Ureter (tissue), 1 donor: Measurements from ENCODE around the gene KCNH6. TPM values are rescaled to one million over a fixed set of nuclear protein-coding genes. Genes with fewer than 3 reads are reported as not detected.

Experiments used
- total RNA-seq: library from RNA; stranded (reverse); gene quantifications from one replicate; pipeline ENCODE4 v1.2.4, GENCODE V29; 2023
- donor health status: DM: yes; HTN: yes; CAD: no.

The KCNH6 gene
- total RNA-seq, 1 donor from 2014 or later = not detected

Other genes starting within 250 kb of the KCNH6 start
- gene CYB561, start 77.1 kb upstream of the KCNH6 start, total RNA-seq = 70.8 TPM
- gene ACE, start 46.3 kb upstream of the KCNH6 start, total RNA-seq = 7.5 TPM
- 79.6 TPM for gene DCAF7, start 27.1 kb downstream of the KCNH6 start, total RNA-seq
- 17.5 TPM for gene TACO1, start 77.5 kb downstream of the KCNH6 start, total RNA-seq
- 32.3 TPM for gene MAP3K3, start 99.1 kb downstream of the KCNH6 start, total RNA-seq
- gene LIMD2, start 176.8 kb downstream of the KCNH6 start, total RNA-seq = 13.8 TPM
- 58.6 TPM for gene STRADA, start 218.4 kb downstream of the KCNH6 start, total RNA-seq